ENCODE results near the gene BGLAP. TPM values are rescaled to one million over a fixed set of nuclear protein-coding genes. Genes with fewer than 3 reads are reported as not detected.

Gene BGLAP
- total and polyA plus RNA-seq, 2 experiments from 2014 or later, result 0.54 TPM; not detected in 1

DNA sequence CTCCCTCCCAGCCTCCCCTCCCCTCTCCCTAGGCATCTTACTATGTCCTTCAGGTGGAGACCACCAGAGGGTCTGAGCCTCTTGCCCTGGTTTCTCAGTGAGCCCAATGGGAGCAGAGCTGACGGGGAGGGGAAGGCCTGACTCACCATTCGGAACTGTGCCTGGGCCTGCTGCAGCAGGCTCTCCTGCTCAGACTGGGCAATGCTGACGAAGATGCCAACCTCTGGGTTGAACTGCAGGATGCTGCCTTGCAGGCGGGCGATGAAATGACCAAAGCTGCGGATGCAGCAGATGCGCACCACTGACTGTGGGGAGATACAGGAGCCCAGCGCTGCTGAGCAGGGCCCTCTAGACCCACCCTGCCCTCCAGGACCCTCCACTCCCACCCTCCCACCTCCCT, 16.9 kb downstream of the BGLAP start:
- 93 to 95% methylated on average over 5 to 8 of the region's 8 CpGs for WGBS, 2 experiments (ENCODE audit: low coverage in 1 of 2, low lambda C conversion rate in 2 of 2, missing lambda C conversion rate in 2 of 2)
- H3K36me3 ChIP-seq (ENCODE audit: low read depth), result peaks cover 47% of the 10 kb centered on the region
- peaks cover 7% of the 10 kb centered on the region; the same call in 1 of the 2 replicates for H3K79me2 ChIP-seq (ENCODE audit: insufficient read depth)
- H3K27ac ChIP-seq, result no peak overlapping the region
- no peaks in the 10 kb centered on the region for H3K27me3 ChIP-seq (replicated peaks; ENCODE audit: insufficient read depth)
- H3K9ac ChIP-seq, result no peak overlapping the region
- no peaks in the 10 kb centered on the region for H3K9me2 ChIP-seq (ENCODE audit: insufficient read depth)
- peaks cover 24% of the 10 kb centered on the region for H3F3A ChIP-seq (ENCODE audit: insufficient read depth)
- H3K4me2 ChIP-seq (ENCODE audit: unreplicated experiment), result no peak overlapping the region
- H3K4me3 ChIP-seq, result no peak overlapping the region
- H4K20me1 ChIP-seq (ENCODE audit: insufficient read depth), result no peaks in the 10 kb centered on the region
- in situ Hi-C loops (cut with MboI), result no loop called here
- no peak for TF ChIP-seq EZH2phosphoT487 (IDR thresholded peaks at IDR 0.05; ENCODE audit: insufficient read depth, low read depth)
- TF ChIP-seq EZH2 (IDR thresholded peaks at IDR 0.05; ENCODE audit: insufficient read depth, poor library complexity, severe bottlenecking), result no peak
- peaks cover 18% of the 10 kb centered on the region for H3K4me1 ChIP-seq (ENCODE audit: insufficient read depth)
- no peaks in the 10 kb centered on the region for H3K9me3 ChIP-seq (ENCODE audit: low read depth)
- no peak for DNase-seq
- H2AFZ ChIP-seq, result no peak overlapping the region

DNA sequence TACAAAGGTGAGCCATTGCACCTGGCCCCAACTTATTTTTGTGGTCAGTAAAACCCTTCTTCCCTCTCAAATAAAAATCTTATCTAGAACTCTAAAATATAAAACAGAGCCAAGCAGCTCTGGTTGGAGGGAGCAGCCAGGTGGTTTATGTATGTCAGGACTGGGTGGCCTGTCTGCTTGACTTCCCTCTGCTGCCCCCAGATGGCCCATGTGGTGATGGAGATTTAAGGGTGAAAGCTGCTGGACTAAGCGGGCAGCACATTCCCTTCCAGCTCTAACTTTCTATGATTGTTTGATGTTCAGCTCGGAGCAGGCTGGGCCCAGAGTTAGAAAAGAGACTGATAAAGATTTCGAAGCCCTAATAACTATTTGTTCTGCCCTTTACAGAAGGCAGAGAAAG, 17.8 kb downstream of the BGLAP start:
- Histone ChIP-seq H3K4me2 (ENCODE audit: unreplicated experiment) (no peak overlapping the region), H3K27ac (no peak overlapping the region), H3K27me3 (replicated peaks; ENCODE audit: insufficient read depth) (no peaks in the 10 kb centered on the region), H3K36me3 (ENCODE audit: low read depth) (peaks cover 46% of the 10 kb centered on the region), H3K4me3 (no peak overlapping the region), H4K20me1 (ENCODE audit: insufficient read depth) (no peaks in the 10 kb centered on the region), H3K9me3 (ENCODE audit: low read depth) (no peaks in the 10 kb centered on the region), H2AFZ (no peak overlapping the region), H3K4me1 (ENCODE audit: insufficient read depth) (peaks cover 18% of the 10 kb centered on the region), H3F3A (ENCODE audit: insufficient read depth) (peaks cover 30% of the 10 kb centered on the region), H3K79me2 (ENCODE audit: insufficient read depth) (peaks cover 7% of the 10 kb centered on the region; the same call in 1 of the 2 replicates), H3K9ac (no peak overlapping the region), H3K9me2 (ENCODE audit: insufficient read depth) (no peaks in the 10 kb centered on the region)
- DNase-seq, result no peak
- WGBS, 2 experiments (ENCODE audit: low coverage in 1 of 2, low lambda C conversion rate in 2 of 2, missing lambda C conversion rate in 2 of 2), result 82 to 91% methylated on average over 3 of the region's 3 CpGs
- in situ Hi-C loops (cut with MboI), result no loop called here
- TF ChIP-seq EZH2phosphoT487 (IDR thresholded peaks at IDR 0.05; ENCODE audit: insufficient read depth, low read depth) (no peak), EZH2 (IDR thresholded peaks at IDR 0.05; ENCODE audit: insufficient read depth, poor library complexity, severe bottlenecking) (no peak)

DNA sequence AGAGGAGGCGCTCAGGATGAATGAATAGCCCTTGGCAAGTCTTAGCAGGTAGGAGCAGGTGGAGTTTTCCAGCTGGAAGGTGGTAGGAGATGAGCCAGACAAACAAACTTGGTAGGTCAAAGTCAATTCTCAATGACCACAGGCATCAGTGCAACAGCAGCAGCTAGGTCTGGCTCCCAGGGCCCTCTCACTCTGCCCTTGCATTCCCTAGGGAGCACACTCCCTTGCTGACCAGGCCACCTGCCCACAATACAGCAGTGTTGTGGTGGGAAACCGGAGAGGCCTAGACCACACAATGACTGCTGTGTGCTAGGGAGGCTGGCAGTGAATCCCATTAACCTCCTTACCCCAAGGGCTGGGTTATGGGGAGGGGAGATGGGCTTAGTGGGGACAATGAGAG, 18.9 kb downstream of the BGLAP start:
- Histone ChIP-seq H3K27me3 (replicated peaks; ENCODE audit: insufficient read depth) (no peaks in the 10 kb centered on the region), H3K9me3 (ENCODE audit: low read depth) (no peaks in the 10 kb centered on the region), H3K27ac (no peak overlapping the region), H3K36me3 (ENCODE audit: low read depth) (peaks cover 46% of the 10 kb centered on the region), H3K79me2 (ENCODE audit: insufficient read depth) (peaks cover 7% of the 10 kb centered on the region; the same call in 1 of the 2 replicates), H3K9ac (no peak overlapping the region), H3K4me2 (ENCODE audit: unreplicated experiment) (no peak overlapping the region), H3K9me2 (ENCODE audit: insufficient read depth) (no peaks in the 10 kb centered on the region), H3K4me1 (ENCODE audit: insufficient read depth) (peaks cover 18% of the 10 kb centered on the region), H2AFZ (no peak overlapping the region), H3K4me3 (no peak overlapping the region), H3F3A (ENCODE audit: insufficient read depth) (peaks cover 39% of the 10 kb centered on the region), H4K20me1 (ENCODE audit: insufficient read depth) (no peaks in the 10 kb centered on the region)
- no peak for DNase-seq
- TF ChIP-seq EZH2 (IDR thresholded peaks at IDR 0.05; ENCODE audit: insufficient read depth, poor library complexity, severe bottlenecking), result no peak
- no peak for TF ChIP-seq EZH2phosphoT487 (IDR thresholded peaks at IDR 0.05; ENCODE audit: insufficient read depth, low read depth)
- in situ Hi-C loops (cut with MboI), result no loop called here
- 97 to 100% methylated on average over 2 of the region's 2 CpGs for WGBS, 2 experiments (ENCODE audit: low coverage in 1 of 2, low lambda C conversion rate in 2 of 2, missing lambda C conversion rate in 2 of 2)

- peak; percentile 93 for DNase-seq
- 27 to 41% methylated on average over 9 of the region's 9 CpGs for WGBS, 2 experiments (ENCODE audit: low coverage in 1 of 2, low lambda C conversion rate in 2 of 2, missing lambda C conversion rate in 2 of 2)
- no peak overlapping the region for H2AFZ ChIP-seq
- no peaks in the 10 kb centered on the region for H4K20me1 ChIP-seq (ENCODE audit: insufficient read depth)
- peaks cover 18% of the 10 kb centered on the region for H3K4me1 ChIP-seq (ENCODE audit: insufficient read depth)
- H3K27me3 ChIP-seq (replicated peaks; ENCODE audit: insufficient read depth), result no peaks in the 10 kb centered on the region
- peak overlapping the region; percentile 29 for H3K4me2 ChIP-seq (ENCODE audit: unreplicated experiment)
- peaks cover 50% of the 10 kb centered on the region for H3K36me3 ChIP-seq (ENCODE audit: low read depth)
- no peaks in the 10 kb centered on the region for H3K9me2 ChIP-seq (ENCODE audit: insufficient read depth)
- peak overlapping the region; percentile 9; the same call in 1 of the 2 replicates for H3K4me3 ChIP-seq
- in situ Hi-C loops (cut with MboI), result no loop called here
- H3K9me3 ChIP-seq (ENCODE audit: low read depth), result no peaks in the 10 kb centered on the region
- TF ChIP-seq EZH2phosphoT487 (IDR thresholded peaks at IDR 0.05; ENCODE audit: insufficient read depth, low read depth) (no peak), EZH2 (IDR thresholded peaks at IDR 0.05; ENCODE audit: insufficient read depth, poor library complexity, severe bottlenecking) (no peak)
- peak overlapping the region; percentile 86 for H3K27ac ChIP-seq
- H3K9ac ChIP-seq, result no peak overlapping the region
- H3F3A ChIP-seq (ENCODE audit: insufficient read depth), result peaks cover 44% of the 10 kb centered on the region
- peaks cover 7% of the 10 kb centered on the region; the same call in 1 of the 2 replicates for H3K79me2 ChIP-seq (ENCODE audit: insufficient read depth)
These were observed 20.7 kb downstream of the BGLAP start for GRCh38 chr1:156262461-156263287.
